Mesenchymal stem cell (in vitro differentiated cells and primary cell): ENCODE measurements around the gene HPSE.

Experiments used
- DNase-seq: peaks from one replicate; pipeline ENCODE4 v3.0.0-alpha.2; 2013
- H2AFZ ChIP-seq: one replicate; pipeline ENCODE4 v1.6.1; 2013; ENCODE audit warnings: low read depth, mild to moderate bottlenecking, control low read depth, inconsistent platforms, low read length, moderate library complexity
- H2AK5ac ChIP-seq: 2 replicates; pipeline ENCODE4 v1.6.1; 2013; ENCODE audit warnings: low read length, moderate library complexity, mild to moderate bottlenecking, inconsistent platforms; ENCODE audit not compliant: severe bottlenecking
- H2BK120ac ChIP-seq: one replicate; pipeline ENCODE4 v1.6.1; 2013; ENCODE audit warnings: low read depth, mild to moderate bottlenecking, inconsistent platforms, low read length, moderate library complexity
- H2BK12ac ChIP-seq, 2 experiments: one replicate each; pipeline ENCODE4 v1.6.1; 2013; ENCODE audit warnings: inconsistent platforms in 2 of 2, low read length in 2 of 2, mild to moderate bottlenecking in 2 of 2, moderate library complexity in 2 of 2, control low read depth in 1 of 2
- H2BK15ac ChIP-seq: one replicate; pipeline ENCODE4 v1.6.1; 2013; ENCODE audit warnings: mild to moderate bottlenecking, low read depth, inconsistent platforms; ENCODE audit not compliant: poor library complexity, severe bottlenecking
- H2BK5ac ChIP-seq: 2 replicates; pipeline ENCODE4 v1.6.1; 2013; ENCODE audit warnings: low read depth, mild to moderate bottlenecking, low read length, control low read depth, inconsistent platforms; ENCODE audit not compliant: poor library complexity, severe bottlenecking
- H3K14ac ChIP-seq, 2 experiments: one replicate each; pipeline ENCODE4 v1.6.1; 2013; ENCODE audit warnings: inconsistent platforms in 2 of 2, low read length in 2 of 2, control low read depth in 1 of 2, mild to moderate bottlenecking in 1 of 2, moderate library complexity in 1 of 2
- H3K18ac ChIP-seq, 2 experiments: one replicate each; pipeline ENCODE4 v1.6.1; 2013; ENCODE audit warnings: inconsistent platforms in 2 of 2, low read length in 2 of 2, control low read depth in 1 of 2, low read depth in 1 of 2, mild to moderate bottlenecking in 1 of 2
- H3K23ac ChIP-seq, 2 experiments: one replicate each; pipeline ENCODE4 v1.6.1; 2013; ENCODE audit warnings: inconsistent platforms in 2 of 2, low read length in 2 of 2, mild to moderate bottlenecking in 2 of 2, moderate library complexity in 2 of 2, control low read depth in 1 of 2
- H3K27ac ChIP-seq: 2 replicates; pipeline ENCODE4 v1.5.1; 2013; ENCODE audit warnings: mild to moderate bottlenecking, moderate library complexity, low read length, control low read depth, inconsistent platforms; ENCODE audit not compliant: poor library complexity, severe bottlenecking
- H3K27me3 ChIP-seq, 2 experiments: 2 replicates each; pipeline versions ENCODE4 v1.6.1 to v1.7.0; 2013; ENCODE audit warnings: low read length in 2 of 2, mild to moderate bottlenecking in 2 of 2, moderate library complexity in 2 of 2, control low read depth in 1 of 2, inconsistent platforms in 1 of 2; ENCODE audit not compliant: control insufficient read depth in 1 of 2, insufficient read depth in 1 of 2
- H3K36me3 ChIP-seq, 2 experiments: 2 replicates each; pipeline versions ENCODE4 v1.6.1 to v1.7.0; 2013; ENCODE audit warnings: low read length in 2 of 2, control low read depth in 1 of 2, inconsistent platforms in 1 of 2, low read depth in 1 of 2, mild to moderate bottlenecking in 1 of 2; ENCODE audit not compliant: insufficient read depth in 2 of 2, control insufficient read depth in 1 of 2
- H3K4ac ChIP-seq, 2 experiments: one replicate each; pipeline ENCODE4 v1.6.1; 2013; ENCODE audit warnings: inconsistent platforms in 2 of 2, low read length in 2 of 2, mild to moderate bottlenecking in 2 of 2, moderate library complexity in 2 of 2, control low read depth in 1 of 2, low read depth in 1 of 2
- H3K4me1 ChIP-seq: 2 replicates; pipeline ENCODE4 v1.6.1; 2013; ENCODE audit warnings: low read depth, low read length, control low read depth; ENCODE audit not compliant: control insufficient read depth, insufficient read depth
- H3K4me2 ChIP-seq: 2 replicates; pipeline ENCODE4 v1.6.1; 2013; ENCODE audit warnings: low read length, mild to moderate bottlenecking, inconsistent platforms; ENCODE audit not compliant: poor library complexity, severe bottlenecking
- H3K4me3 ChIP-seq, 2 experiments: 2 replicates each; pipeline versions ENCODE4 v1.5.1 to v1.7.0; 2013; ENCODE audit warnings: low read length in 2 of 2, mild to moderate bottlenecking in 2 of 2, control low read depth in 1 of 2, low read depth in 1 of 2; ENCODE audit not compliant: insufficient read depth in 1 of 2
- H3K79me1 ChIP-seq: replicated peaks from 2 replicates; pipeline ENCODE4 v1.6.1; 2013; ENCODE audit warnings: mild to moderate bottlenecking, control low read depth, low read length, inconsistent platforms; ENCODE audit not compliant: poor library complexity, severe bottlenecking
- H3K9ac ChIP-seq: 2 replicates; pipeline ENCODE4 v1.7.0; 2013; ENCODE audit warnings: mild to moderate bottlenecking, low read length, moderate library complexity
- H3K9me3 ChIP-seq: 2 replicates; pipeline ENCODE4 v1.7.0; 2013; ENCODE audit warnings: mild to moderate bottlenecking, low read length; ENCODE audit not compliant: control insufficient read depth
- H4K8ac ChIP-seq: one replicate; pipeline ENCODE4 v1.6.1; 2013; ENCODE audit warnings: inconsistent platforms, mild to moderate bottlenecking, low read length, moderate library complexity
- H4K91ac ChIP-seq: one replicate; pipeline ENCODE4 v1.6.1; 2013; ENCODE audit warnings: mild to moderate bottlenecking, low read length, inconsistent platforms
- WGBS: methylation state at CpG from one replicate; pipeline ENCODE4 v1.1.7; 2013; ENCODE audit warnings: mixed read lengths; 5-methylcytosine and 5-hydroxymethylcytosine counted together

HPSE gene

GRCh38 chr4:83258461-83258860, 76.2 kb downstream of the HPSE start:
- no peak overlapping the region for H2BK120ac ChIP-seq
- peaks cover 11% of the 10 kb centered on the region for H3K4me1 ChIP-seq
- no peaks in the 10 kb centered on the region for H3K79me1 ChIP-seq
- H4K8ac ChIP-seq = no peak overlapping the region
- no peak overlapping the region for H2BK5ac ChIP-seq
- H3K36me3 ChIP-seq = peaks cover 0 to 17% of the 10 kb centered on the region in 2 experiments
- H3K4ac ChIP-seq = no peak overlapping the region
- no peaks in the 10 kb centered on the region for H3K9me3 ChIP-seq
- H2BK15ac ChIP-seq = no peak overlapping the region
- no peak overlapping the region for H3K4me3 ChIP-seq
- no peak overlapping the region for H3K4me2 ChIP-seq
- H3K27ac ChIP-seq = no peak overlapping the region
- H3K27me3 ChIP-seq = no peaks in the 10 kb centered on the region
- H3K14ac ChIP-seq = no peak overlapping the region
- H3K9ac ChIP-seq = peak overlapping the region; percentile 21
- H3K18ac ChIP-seq = no peak overlapping the region
- H2BK12ac ChIP-seq = peak overlapping the region in 1 of 2 experiments; percentile 44
- no peak overlapping the region for H3K23ac ChIP-seq
- DNase-seq = no peak
- no peak overlapping the region for H2AFZ ChIP-seq
- H4K91ac ChIP-seq = no peak overlapping the region
- H2AK5ac ChIP-seq = no peak overlapping the region

GRCh38 chr4:83257811-83258210, 76.8 kb downstream of the HPSE start:
- Histone ChIP-seq H3K23ac (no peak overlapping the region), H3K79me1 (no peaks in the 10 kb centered on the region), H3K27ac (no peak overlapping the region), H3K9me3 (no peaks in the 10 kb centered on the region), H3K9ac (no peak overlapping the region), H3K4me1 (peaks cover 11% of the 10 kb centered on the region), H3K4me2 (no peak overlapping the region), H2AFZ (no peak overlapping the region), H3K4ac (peak overlapping the region in 1 of 2 experiments; percentile 4), H3K14ac (no peak overlapping the region), H3K27me3 (no peaks in the 10 kb centered on the region), H2BK15ac (peak overlapping the region; percentile 60), H4K8ac (peak overlapping the region; percentile 35), H2AK5ac (peak overlapping the region; percentile 71), H2BK5ac (no peak overlapping the region), H2BK12ac (peak overlapping the region; percentile 44 to 84), H4K91ac (peak overlapping the region; percentile 73), H2BK120ac (no peak overlapping the region), H3K18ac (peak overlapping the region; percentile 34 to 71), H3K36me3 (peaks cover 0 to 10% of the 10 kb centered on the region in 2 experiments), H3K4me3 (no peak overlapping the region)
- DNase-seq = no peak
- 88% methylated on average over 7 of the region's 7 CpGs for WGBS

- H2BK120ac ChIP-seq = no peak overlapping the region
- no peaks in the 10 kb centered on the region for H3K27me3 ChIP-seq
- DNase-seq = peak; percentile 86
- no peaks in the 10 kb centered on the region for H3K9me3 ChIP-seq
- H3K18ac ChIP-seq = no peak overlapping the region
- H2AFZ ChIP-seq = no peak overlapping the region
- H3K14ac ChIP-seq = no peak overlapping the region
- H3K4ac ChIP-seq = no peak overlapping the region
- H2AK5ac ChIP-seq = no peak overlapping the region
- H3K4me2 ChIP-seq = no peak overlapping the region
- H3K79me1 ChIP-seq = no peaks in the 10 kb centered on the region
- WGBS = no CpG with 5 or more reads among the region's 1 CpG
- H3K36me3 ChIP-seq = no peaks in the 10 kb centered on the region
- no peak overlapping the region for H2BK5ac ChIP-seq
- H3K4me1 ChIP-seq = peaks cover 14% of the 10 kb centered on the region
- no peak overlapping the region for H4K8ac ChIP-seq
- no peak overlapping the region for H2BK12ac ChIP-seq
- no peak overlapping the region for H3K9ac ChIP-seq
- no peak overlapping the region for H3K27ac ChIP-seq
- no peak overlapping the region for H2BK15ac ChIP-seq
- no peak overlapping the region for H4K91ac ChIP-seq
- no peak overlapping the region for H3K23ac ChIP-seq
- H3K4me3 ChIP-seq = no peak overlapping the region
These were observed 79.1 kb downstream of the HPSE start for GRCh38 chr4:83255584-83255983.

GRCh38 chr4:83252782-83253405, 81.8 kb downstream of the HPSE start:
- H3K23ac ChIP-seq = no peak overlapping the region
- no peak overlapping the region for H3K9ac ChIP-seq
- H3K27me3 ChIP-seq = no peaks in the 10 kb centered on the region
- H2AK5ac ChIP-seq = no peak overlapping the region
- H3K9me3 ChIP-seq = no peaks in the 10 kb centered on the region
- H2BK5ac ChIP-seq = no peak overlapping the region
- no peak overlapping the region for H4K91ac ChIP-seq
- H3K4me3 ChIP-seq = no peak overlapping the region
- H3K4me2 ChIP-seq = no peak overlapping the region
- peak; percentile 73 for DNase-seq
- H3K18ac ChIP-seq = no peak overlapping the region
- H3K14ac ChIP-seq = no peak overlapping the region
- no peaks in the 10 kb centered on the region for H3K36me3 ChIP-seq
- H3K79me1 ChIP-seq = no peaks in the 10 kb centered on the region
- no peak overlapping the region for H4K8ac ChIP-seq
- H3K4me1 ChIP-seq = peaks cover 19% of the 10 kb centered on the region
- 43% methylated on average over 6 of the region's 7 CpGs for WGBS
- no peak overlapping the region for H3K27ac ChIP-seq
- H2BK15ac ChIP-seq = no peak overlapping the region
- no peak overlapping the region for H2BK12ac ChIP-seq
- H3K4ac ChIP-seq = no peak overlapping the region
- H2BK120ac ChIP-seq = no peak overlapping the region
- no peak overlapping the region for H2AFZ ChIP-seq
